GM21526 (cell line): ENCODE data around the gene PDXDC1.
"Not testable (repeated sequence)": the region's sequence is repeated elsewhere in the genome, so short reads cannot be mapped to it uniquely, and the experiment has no call there.

Source experiments
- ATAC-seq: cut with Tn5 transposase; IDR thresholded peaks from one replicate; pipeline ENCODE4 v1.9.1; 2021; ENCODE audit warnings: moderate library complexity; ENCODE audit not compliant: unreplicated experiment, low FRiP score

The PDXDC1 gene

GRCh38 chr16:15146264-15146662, 171.4 kb downstream of the PDXDC1 start:
- not testable (repeated sequence) for ATAC-seq

GRCh38 chr16:15148831-15149230, 174.0 kb downstream of the PDXDC1 start:
- not testable (repeated sequence) for ATAC-seq

GRCh38 chr16:15149260-15149659, 174.4 kb downstream of the PDXDC1 start:
- not testable (repeated sequence) for ATAC-seq

DNA sequence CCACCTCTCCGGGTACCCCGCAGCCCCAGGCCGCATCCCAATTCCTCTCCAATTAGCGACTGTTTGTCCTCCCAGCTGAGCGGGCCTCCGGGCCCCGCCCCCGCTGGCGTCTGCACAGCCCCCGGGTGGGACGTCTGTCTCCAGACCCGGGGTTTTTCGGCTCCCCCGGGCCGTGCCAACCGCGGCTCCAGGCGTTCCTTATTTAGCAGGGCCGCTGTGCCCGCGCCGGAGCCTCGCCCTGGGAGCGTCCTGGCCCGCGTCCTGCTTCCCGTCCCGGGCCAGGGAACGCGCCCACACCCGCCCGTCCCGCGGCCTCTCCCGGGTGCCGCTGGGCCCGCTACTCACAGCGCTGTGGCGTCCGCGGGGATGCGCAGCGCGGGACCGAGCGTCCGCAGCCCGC, 179.2 kb downstream of the PDXDC1 start:
- not testable (repeated sequence) for ATAC-seq

- peak; percentile 56 for ATAC-seq
These were observed 180.1 kb downstream of the PDXDC1 start for GRCh38 chr16:15154650-15155562.

GRCh38 chr16:15157644-15158043, 182.8 kb downstream of the PDXDC1 start:
- ATAC-seq = not testable (repeated sequence)

GRCh38 chr16:15159671-15160070, 184.8 kb downstream of the PDXDC1 start:
- not testable (repeated sequence) for ATAC-seq

DNA sequence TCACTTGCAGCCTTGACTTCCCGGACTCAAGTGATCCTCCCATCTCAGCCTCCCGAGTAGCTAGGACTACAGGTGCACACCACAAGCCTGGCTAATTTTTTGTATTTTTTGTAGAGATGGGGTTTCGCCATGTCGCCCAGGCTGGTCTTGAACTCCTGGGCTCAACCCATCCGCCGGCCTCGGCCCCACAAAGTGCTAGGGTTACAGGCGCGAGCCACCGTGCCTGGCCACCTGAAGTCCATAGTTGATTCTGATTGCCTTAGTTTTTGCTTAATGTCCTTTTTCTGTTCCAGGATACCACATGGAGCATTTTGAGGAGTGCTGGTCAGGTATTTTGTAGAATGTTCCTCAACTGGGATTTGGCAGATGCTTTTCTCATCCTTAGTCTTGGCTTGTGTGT, 185.7 kb downstream of the PDXDC1 start:
- ATAC-seq = not testable (repeated sequence)

GRCh38 chr16:15163055-15163454, 188.2 kb downstream of the PDXDC1 start:
- ATAC-seq = not testable (repeated sequence)

DNA sequence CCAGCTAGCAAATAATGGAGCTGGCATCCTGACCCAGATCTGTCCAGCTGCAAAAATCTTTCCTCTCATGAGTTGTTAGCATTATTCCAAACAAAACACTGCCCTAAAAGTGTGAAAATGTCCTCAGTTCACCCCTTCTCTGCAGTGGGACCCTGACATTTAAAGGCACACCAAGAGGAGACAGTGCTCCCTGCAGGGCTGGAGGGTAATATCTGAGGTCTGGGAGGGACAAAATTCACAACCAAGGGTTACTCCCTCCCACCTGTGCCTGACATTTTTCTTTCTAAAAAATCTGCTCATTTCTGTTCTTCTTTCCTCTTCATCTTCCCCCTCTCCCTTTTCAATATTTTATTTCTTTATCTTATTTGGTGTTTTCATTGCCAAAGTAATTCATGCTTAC, 191.4 kb downstream of the PDXDC1 start:
- not testable (repeated sequence) for ATAC-seq

DNA sequence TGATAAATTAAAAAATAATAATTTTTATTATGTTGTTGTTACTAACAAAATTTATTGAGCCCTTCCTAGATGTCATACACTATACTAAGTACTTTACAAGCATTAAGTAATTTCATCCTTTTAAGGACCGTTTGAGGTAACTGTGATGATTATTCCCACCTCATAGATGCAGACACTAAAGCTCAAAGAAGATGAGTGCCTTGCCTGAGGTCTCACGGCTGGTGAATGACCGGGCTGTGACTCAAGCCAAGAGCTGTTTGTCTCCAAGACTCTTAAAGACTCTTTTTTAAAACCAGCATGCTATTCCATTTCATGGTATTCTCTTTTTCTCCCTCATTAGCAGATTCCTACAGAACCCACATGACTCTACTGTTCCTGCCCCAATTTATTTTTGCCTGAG, 193.5 kb downstream of the PDXDC1 start:
- not testable (repeated sequence) for ATAC-seq

DNA sequence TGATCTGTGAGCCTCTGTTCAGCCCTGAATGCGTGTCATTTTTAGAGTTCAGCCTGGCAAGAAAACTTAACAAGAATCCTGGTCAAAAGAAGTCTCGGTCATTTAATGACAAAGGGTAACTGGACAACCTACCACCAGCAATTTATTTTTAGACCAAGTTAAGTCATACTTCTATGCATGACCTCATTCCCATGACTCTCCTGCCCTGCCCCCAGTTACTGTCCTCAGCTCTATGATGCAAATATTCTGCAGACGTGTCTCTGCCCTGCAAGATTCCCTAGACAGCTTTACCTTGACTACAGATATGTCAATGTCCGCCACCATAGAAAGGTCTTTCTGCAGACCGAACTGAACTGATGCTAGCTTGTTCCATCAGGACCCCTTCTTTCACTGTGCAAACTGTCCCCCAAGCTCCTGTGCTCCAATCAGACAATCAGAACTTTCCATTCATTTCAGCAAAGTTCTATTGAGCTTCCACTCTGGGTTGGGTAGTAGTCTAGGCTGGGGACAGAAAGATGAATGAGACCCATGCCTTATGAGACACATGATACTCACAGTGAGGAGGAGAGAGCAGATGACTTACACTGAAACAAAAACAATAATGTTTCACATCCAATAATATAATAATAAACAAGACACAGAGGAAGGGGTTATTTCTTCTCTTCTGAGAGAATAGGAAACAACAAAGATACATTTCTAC, 194.3 kb downstream of the PDXDC1 start:
- not testable (repeated sequence) for ATAC-seq

DNA sequence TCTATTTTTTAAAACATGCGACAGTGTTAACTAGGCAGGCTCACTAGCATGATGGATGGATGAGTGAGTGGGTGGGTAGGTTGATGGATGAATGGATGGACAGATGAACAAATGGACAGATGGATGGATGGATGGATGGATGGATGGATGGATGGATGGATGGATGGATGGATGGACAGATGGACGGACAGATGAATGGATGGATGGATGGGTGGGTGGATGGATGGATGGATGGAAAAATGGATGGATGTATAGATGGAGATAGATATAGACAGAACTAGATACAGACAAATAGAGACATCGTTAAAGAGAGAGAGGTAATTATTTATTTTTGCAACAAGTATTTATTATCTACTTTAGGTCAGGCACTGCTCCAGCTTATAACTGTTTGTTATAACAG, 205.1 kb downstream of the PDXDC1 start:
- not testable (repeated sequence) for ATAC-seq

DNA sequence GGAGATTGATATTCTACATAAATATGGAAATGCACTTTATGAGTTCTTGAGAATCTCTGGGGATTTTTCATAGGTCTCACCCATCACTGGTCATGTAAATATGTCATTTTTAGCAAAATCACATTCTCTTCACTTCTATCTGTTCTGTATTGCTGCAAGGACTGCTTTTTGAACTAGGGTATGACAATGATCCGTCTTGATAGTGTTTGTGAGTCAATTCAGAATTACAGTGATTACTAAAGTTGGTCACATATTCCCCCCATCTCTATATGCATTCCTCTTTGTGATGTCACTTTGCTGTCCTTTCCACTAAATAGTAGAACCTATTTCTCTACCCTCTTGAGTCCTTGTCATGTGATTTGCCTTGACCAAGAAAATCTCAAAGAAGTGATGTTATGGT, 206.1 kb downstream of the PDXDC1 start:
- not testable (repeated sequence) for ATAC-seq

DNA sequence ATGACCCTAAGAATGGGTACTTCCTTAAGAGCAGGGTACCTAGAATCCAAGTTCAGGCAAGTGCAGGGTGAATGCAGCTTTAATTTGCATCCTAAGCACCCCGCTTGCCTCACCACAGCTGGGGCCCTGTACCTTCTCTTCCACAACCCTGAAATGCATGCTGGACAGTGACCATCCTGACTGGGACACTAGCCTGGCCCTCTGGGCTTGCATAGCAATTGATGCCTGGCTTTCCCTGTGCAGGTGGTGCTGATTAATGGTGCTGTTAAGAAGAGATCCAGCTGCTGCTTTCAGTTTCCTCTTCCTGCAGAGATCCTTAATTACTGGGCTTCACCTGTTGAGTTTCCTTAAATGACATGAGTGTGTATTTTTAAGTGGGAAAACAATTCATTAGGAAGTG, 209.2 kb downstream of the PDXDC1 start:
- not testable (repeated sequence) for ATAC-seq
